GM21528 (cell line): ENCODE results near the gene GPS1.

Experiments used
- ATAC-seq: cut with Tn5 transposase; IDR thresholded peaks from one replicate; pipeline ENCODE4 v1.9.1; 2021; ENCODE audit warnings: mild to moderate bottlenecking, moderate library complexity; ENCODE audit not compliant: unreplicated experiment, low FRiP score

The GPS1 gene

GRCh38 chr17:82041144-82041814, 10.4 kb upstream of the GPS1 start:
- ATAC-seq, result no peak

GRCh38 chr17:82042649-82043048, 9.0 kb upstream of the GPS1 start:
- ATAC-seq, result no peak

- no peak for ATAC-seq
Observed at GRCh38 chr17:82043507-82043906, 8.2 kb upstream of the GPS1 start.

- ATAC-seq, result no peak
Observed at GRCh38 chr17:82045936-82046484, 5.7 kb upstream of the GPS1 start.

- no peak for ATAC-seq
Observed at GRCh38 chr17:82046903-82047302, 4.8 kb upstream of the GPS1 start.

- no peak for ATAC-seq
Observed at GRCh38 chr17:82047379-82047778, 4.3 kb upstream of the GPS1 start.

- ATAC-seq, result no peak
Observed at GRCh38 chr17:82047914-82048570, 3.7 kb upstream of the GPS1 start.

- ATAC-seq, result no peak
Observed at GRCh38 chr17:82048571-82048971, 3.1 kb upstream of the GPS1 start.

GRCh38 chr17:82049106-82049505, 2.6 kb upstream of the GPS1 start:
- ATAC-seq, result no peak

- no peak for ATAC-seq
Observed at GRCh38 chr17:82049521-82049971, 2.2 kb upstream of the GPS1 start.

- ATAC-seq, result no peak
Observed at GRCh38 chr17:82050152-82050760, 1.4 kb upstream of the GPS1 start.

- ATAC-seq, result peak; percentile 14
Observed at GRCh38 chr17:82050761-82051641, 697 bp upstream of the GPS1 start.

GRCh38 chr17:82052638-82053059, 951 bp downstream of the GPS1 start:
- no peak for ATAC-seq

- no peak for ATAC-seq
Observed at GRCh38 chr17:82053130-82053529, 1.4 kb downstream of the GPS1 start.

GRCh38 chr17:82053556-82054263, 2.0 kb downstream of the GPS1 start:
- ATAC-seq, result no peak

- no peak for ATAC-seq
Observed at GRCh38 chr17:82054351-82055022, 2.8 kb downstream of the GPS1 start.

GRCh38 chr17:82055023-82055964, 3.6 kb downstream of the GPS1 start:
- ATAC-seq, result no peak
